IPS-20b (cell line): ENCODE measurements around the gene UBC.
"Not testable (repeated sequence)": the region's sequence is repeated elsewhere in the genome, so short reads cannot be mapped to it uniquely, and the experiment has no call there.

Experiments
- H3K27ac ChIP-seq: one replicate; pipeline ENCODE4 v1.5.1; 2013; ENCODE audit warnings: low read length
- H3K27me3 ChIP-seq: 2 replicates; pipeline ENCODE4 v1.6.1; 2013; ENCODE audit warnings: mild to moderate bottlenecking, low read length, inconsistent platforms; ENCODE audit not compliant: insufficient read depth
- H3K36me3 ChIP-seq: 2 replicates; pipeline ENCODE4 v1.6.1; 2013; ENCODE audit warnings: low read depth, mild to moderate bottlenecking, inconsistent platforms, low read length, moderate library complexity; ENCODE audit not compliant: insufficient read depth
- H3K4me1 ChIP-seq: 2 replicates; pipeline ENCODE4 v1.6.1; 2013; ENCODE audit warnings: mild to moderate bottlenecking, control low read depth, inconsistent platforms, low read length, moderate library complexity; ENCODE audit not compliant: insufficient read depth
- H3K4me3 ChIP-seq: 2 replicates; pipeline ENCODE4 v1.5.1; 2013; ENCODE audit warnings: mild to moderate bottlenecking, low read length, inconsistent platforms
- H3K9ac ChIP-seq: 2 replicates; pipeline ENCODE4 v1.6.1; 2013; ENCODE audit warnings: low read depth, mild to moderate bottlenecking, inconsistent platforms, low read length, moderate library complexity
- H3K9me3 ChIP-seq: 2 replicates; pipeline ENCODE4 v1.6.1; 2013; ENCODE audit warnings: mild to moderate bottlenecking, low read depth, low read length, inconsistent platforms; ENCODE audit not compliant: insufficient read depth

Gene UBC

GRCh38 chr12:124947013-124947412, 32.6 kb upstream of the UBC start:
- Histone ChIP-seq H3K36me3 (peaks cover 45% of the 10 kb centered on the region), H3K27ac (no peak overlapping the region), H3K4me3 (no peak overlapping the region), H3K4me1 (no peaks in the 10 kb centered on the region), H3K9me3 (no peaks in the 10 kb centered on the region), H3K9ac (no peak overlapping the region), H3K27me3 (no peaks in the 10 kb centered on the region)

GRCh38 chr12:124946447-124946793, 32.0 kb upstream of the UBC start:
- H3K4me3 ChIP-seq, result no peak overlapping the region
- no peak overlapping the region for H3K27ac ChIP-seq
- H3K36me3 ChIP-seq, result peaks cover 40% of the 10 kb centered on the region
- no peaks in the 10 kb centered on the region for H3K9me3 ChIP-seq
- no peaks in the 10 kb centered on the region for H3K27me3 ChIP-seq
- H3K4me1 ChIP-seq, result no peaks in the 10 kb centered on the region
- no peak overlapping the region for H3K9ac ChIP-seq

GRCh38 chr12:124941170-124941527, 26.7 kb upstream of the UBC start:
- no peak overlapping the region for H3K9ac ChIP-seq
- no peak overlapping the region for H3K27ac ChIP-seq
- peaks cover 6% of the 10 kb centered on the region; the same call in 1 of the 2 replicates for H3K36me3 ChIP-seq
- peaks cover 9% of the 10 kb centered on the region for H3K4me1 ChIP-seq
- H3K4me3 ChIP-seq, result peak overlapping the region; percentile 75; the same call in 1 of the 2 replicates
- no peaks in the 10 kb centered on the region for H3K9me3 ChIP-seq
- H3K27me3 ChIP-seq, result no peaks in the 10 kb centered on the region

GRCh38 chr12:124940393-124941169, 26.1 kb upstream of the UBC start:
- H3K9me3 ChIP-seq, result no peaks in the 10 kb centered on the region
- H3K9ac ChIP-seq, result peak overlapping the region; percentile 41; the same call in 1 of the 2 replicates
- peaks cover 9% of the 10 kb centered on the region for H3K4me1 ChIP-seq
- H3K4me3 ChIP-seq, result peak overlapping the region; percentile 75
- no peaks in the 10 kb centered on the region for H3K27me3 ChIP-seq
- H3K36me3 ChIP-seq, result peaks cover 6% of the 10 kb centered on the region; the same call in 1 of the 2 replicates
- peak overlapping the region; percentile 4 for H3K27ac ChIP-seq

- Histone ChIP-seq H3K4me1 (peaks cover 9% of the 10 kb centered on the region), H3K9ac (peak overlapping the region; percentile 41; the same call in 1 of the 2 replicates), H3K4me3 (peak overlapping the region; percentile 75), H3K27ac (peak overlapping the region; percentile 4), H3K9me3 (no peaks in the 10 kb centered on the region), H3K36me3 (peaks cover 6% of the 10 kb centered on the region; the same call in 1 of the 2 replicates), H3K27me3 (no peaks in the 10 kb centered on the region)
These were observed 25.6 kb upstream of the UBC start for GRCh38 chr12:124940143-124940392.

- peak overlapping the region; percentile 75 for H3K4me3 ChIP-seq
- H3K36me3 ChIP-seq, result peaks cover 6% of the 10 kb centered on the region; the same call in 1 of the 2 replicates
- H3K27ac ChIP-seq, result peak overlapping the region; percentile 4
- peak overlapping the region; percentile 78 for H3K9ac ChIP-seq
- H3K4me1 ChIP-seq, result peaks cover 9% of the 10 kb centered on the region
- H3K27me3 ChIP-seq, result no peaks in the 10 kb centered on the region
- H3K9me3 ChIP-seq, result no peaks in the 10 kb centered on the region
These were observed 25.1 kb upstream of the UBC start for GRCh38 chr12:124939421-124940142.

GRCh38 chr12:124939079-124939420, 24.6 kb upstream of the UBC start:
- Histone ChIP-seq H3K9me3 (no peaks in the 10 kb centered on the region), H3K27ac (no peak overlapping the region), H3K36me3 (peaks cover 6% of the 10 kb centered on the region; the same call in 1 of the 2 replicates), H3K27me3 (no peaks in the 10 kb centered on the region), H3K9ac (peak overlapping the region; percentile 78), H3K4me1 (peaks cover 9% of the 10 kb centered on the region), H3K4me3 (peak overlapping the region; percentile 75)

GRCh38 chr12:124938587-124938986, 24.1 kb upstream of the UBC start:
- Histone ChIP-seq H3K27ac (no peak overlapping the region), H3K9ac (peak overlapping the region; percentile 78), H3K9me3 (no peaks in the 10 kb centered on the region), H3K27me3 (no peaks in the 10 kb centered on the region), H3K4me3 (peak overlapping the region; percentile 75), H3K4me1 (peaks cover 9% of the 10 kb centered on the region), H3K36me3 (peaks cover 6% of the 10 kb centered on the region; the same call in 1 of the 2 replicates)

GRCh38 chr12:124938108-124938507, 23.7 kb upstream of the UBC start:
- H3K9me3 ChIP-seq, result no peaks in the 10 kb centered on the region
- H3K36me3 ChIP-seq, result peaks cover 1% of the 10 kb centered on the region; the same call in 1 of the 2 replicates
- H3K9ac ChIP-seq, result peak overlapping the region; percentile 78; the same call in 1 of the 2 replicates
- H3K4me1 ChIP-seq, result peaks cover 9% of the 10 kb centered on the region
- H3K27ac ChIP-seq, result no peak overlapping the region
- H3K27me3 ChIP-seq, result no peaks in the 10 kb centered on the region
- H3K4me3 ChIP-seq, result no peak overlapping the region

GRCh38 chr12:124931528-124931927, 17.1 kb upstream of the UBC start:
- H3K9me3 ChIP-seq, H3K27me3 ChIP-seq, H3K36me3 ChIP-seq, H3K4me3 ChIP-seq, H3K27ac ChIP-seq, H3K9ac ChIP-seq, H3K4me1 ChIP-seq: not testable (repeated sequence)

GRCh38 chr12:124930586-124930985, 16.1 kb upstream of the UBC start:
- no peak overlapping the region for H3K9ac ChIP-seq
- H3K27ac ChIP-seq, result no peak overlapping the region
- no peak overlapping the region for H3K4me3 ChIP-seq
- no peaks in the 10 kb centered on the region for H3K4me1 ChIP-seq
- no peaks in the 10 kb centered on the region for H3K27me3 ChIP-seq
- no peaks in the 10 kb centered on the region for H3K36me3 ChIP-seq
- H3K9me3 ChIP-seq, result no peaks in the 10 kb centered on the region
